Cardiac fibroblast (primary cell): ENCODE data around the gene NRK.

Experiments
- DNase-seq, 2 donors: peaks; one replicate each; pipeline versions ENCODE4 v3.0.0 to v3.0.0-alpha.2; 2010; ENCODE audit warnings: low read depth in 2 of 2
- H3K4me3 ChIP-seq, 2 donors: replicated peaks in 1 of 2; 1 replicate in 1 of 2; 2 replicates in 1 of 2; pipeline ENCODE4 v1.5.1; 2011; ENCODE audit warnings: low read depth in 2 of 2, low read length in 2 of 2, mild to moderate bottlenecking in 2 of 2, moderate library complexity in 1 of 2
- TF ChIP-seq, protein P1 (sequence below): IDR thresholded peaks from one replicate; pipeline ENCODE4 v1.5.1; 2011; ENCODE audit warnings: low read depth, mild to moderate bottlenecking, low read length, inconsistent platforms

Gene NRK

GRCh38 chrX:106005684-106006083 is 183.3 kb downstream of the NRK start:
- TF ChIP-seq, protein P1, sequence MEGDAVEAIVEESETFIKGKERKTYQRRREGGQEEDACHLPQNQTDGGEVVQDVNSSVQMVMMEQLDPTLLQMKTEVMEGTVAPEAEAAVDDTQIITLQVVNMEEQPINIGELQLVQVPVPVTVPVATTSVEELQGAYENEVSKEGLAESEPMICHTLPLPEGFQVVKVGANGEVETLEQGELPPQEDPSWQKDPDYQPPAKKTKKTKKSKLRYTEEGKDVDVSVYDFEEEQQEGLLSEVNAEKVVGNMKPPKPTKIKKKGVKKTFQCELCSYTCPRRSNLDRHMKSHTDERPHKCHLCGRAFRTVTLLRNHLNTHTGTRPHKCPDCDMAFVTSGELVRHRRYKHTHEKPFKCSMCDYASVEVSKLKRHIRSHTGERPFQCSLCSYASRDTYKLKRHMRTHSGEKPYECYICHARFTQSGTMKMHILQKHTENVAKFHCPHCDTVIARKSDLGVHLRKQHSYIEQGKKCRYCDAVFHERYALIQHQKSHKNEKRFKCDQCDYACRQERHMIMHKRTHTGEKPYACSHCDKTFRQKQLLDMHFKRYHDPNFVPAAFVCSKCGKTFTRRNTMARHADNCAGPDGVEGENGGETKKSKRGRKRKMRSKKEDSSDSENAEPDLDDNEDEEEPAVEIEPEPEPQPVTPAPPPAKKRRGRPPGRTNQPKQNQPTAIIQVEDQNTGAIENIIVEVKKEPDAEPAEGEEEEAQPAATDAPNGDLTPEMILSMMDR, result no peak
- no peak for DNase-seq
- H3K4me3 ChIP-seq, result no peak overlapping the region

DNA sequence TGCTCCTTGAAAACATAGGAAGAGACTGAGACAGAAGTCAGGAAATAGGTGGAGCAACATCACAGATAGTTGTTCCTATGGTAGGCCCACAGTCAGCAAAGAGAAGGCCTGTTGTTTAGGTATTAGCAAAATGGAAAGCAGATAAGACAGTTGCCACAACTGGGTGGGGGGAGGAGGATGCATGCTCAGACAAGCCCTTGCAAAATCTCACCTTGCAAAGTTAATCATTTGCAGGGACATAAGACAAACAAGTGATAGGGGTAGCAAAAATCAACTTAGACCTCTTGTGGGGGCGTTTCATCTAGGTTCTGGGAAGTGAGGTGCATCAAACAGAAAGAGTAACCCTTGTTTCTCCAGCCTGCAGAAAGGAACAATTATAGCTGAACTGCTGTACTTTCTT is 185.5 kb downstream of the NRK start:
- DNase-seq, result no peak
- TF ChIP-seq, protein P1, result no peak
- no peak overlapping the region for H3K4me3 ChIP-seq
